Activated gamma-delta T cell treated with Interleukin-2 at 50 U/mL for 16 hours (primary cell): Measurements from ENCODE around the gene CNGB1.
"Not testable (repeated sequence)": the region's sequence is repeated elsewhere in the genome, so short reads cannot be mapped to it uniquely, and the experiment has no call there.

ENCODE experiments used
- DNase-seq: peaks from one replicate; pipeline ENCODE4 v3.0.0-alpha.2; 2020

The CNGB1 gene

GRCh38 chr16:57923418-57923817 lies 47.5 kb downstream of the CNGB1 start:
- DNase-seq = no peak

- DNase-seq = no peak
Measured at GRCh38 chr16:57920880-57921229, 50.1 kb downstream of the CNGB1 start.

GRCh38 chr16:57920215-57920879 lies 50.6 kb downstream of the CNGB1 start:
- DNase-seq = no peak

DNA sequence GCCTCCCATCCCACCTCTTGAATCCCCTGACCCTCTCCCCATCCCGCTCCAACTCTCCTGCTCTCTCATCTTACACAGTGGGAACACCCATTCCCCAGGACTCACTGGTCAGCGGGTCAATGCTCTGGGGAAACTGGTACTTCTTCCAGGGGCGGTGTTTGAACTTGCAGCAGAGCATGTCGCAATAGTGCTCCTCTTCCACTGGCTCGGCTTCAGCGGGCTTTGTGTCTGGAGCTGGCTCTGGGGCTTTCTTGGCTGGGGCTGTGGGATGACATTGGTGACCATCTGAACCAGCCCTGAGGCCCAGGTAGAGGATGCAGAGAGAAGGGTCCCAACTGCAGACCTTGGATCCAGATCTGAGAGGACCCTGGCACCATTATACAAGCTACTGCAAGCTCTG lies 51.9 kb downstream of the CNGB1 start:
- DNase-seq = no peak

- no peak for DNase-seq
Measured at GRCh38 chr16:57918444-57918843, 52.5 kb downstream of the CNGB1 start.

DNA sequence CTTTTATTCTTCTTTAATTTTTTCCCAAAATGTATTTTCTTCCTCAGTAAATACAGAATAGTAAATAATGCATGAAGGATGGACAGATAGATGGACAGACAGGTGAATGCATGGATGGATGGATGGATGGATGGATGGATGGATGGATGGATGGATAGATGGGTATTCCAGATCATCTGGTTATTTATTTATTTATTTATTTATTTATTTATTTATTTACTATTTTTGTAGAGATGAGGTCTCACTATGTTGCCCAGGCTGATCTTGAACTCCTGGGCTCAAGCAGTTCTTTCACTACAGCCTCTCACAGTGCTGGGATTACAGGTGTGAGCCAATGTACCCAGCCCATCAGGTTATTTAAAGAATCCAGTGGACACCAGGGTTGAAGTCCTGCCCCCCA lies 53.0 kb downstream of the CNGB1 start:
- not testable (repeated sequence) for DNase-seq

GRCh38 chr16:57917489-57917888 lies 53.4 kb downstream of the CNGB1 start:
- not testable (repeated sequence) for DNase-seq

DNA sequence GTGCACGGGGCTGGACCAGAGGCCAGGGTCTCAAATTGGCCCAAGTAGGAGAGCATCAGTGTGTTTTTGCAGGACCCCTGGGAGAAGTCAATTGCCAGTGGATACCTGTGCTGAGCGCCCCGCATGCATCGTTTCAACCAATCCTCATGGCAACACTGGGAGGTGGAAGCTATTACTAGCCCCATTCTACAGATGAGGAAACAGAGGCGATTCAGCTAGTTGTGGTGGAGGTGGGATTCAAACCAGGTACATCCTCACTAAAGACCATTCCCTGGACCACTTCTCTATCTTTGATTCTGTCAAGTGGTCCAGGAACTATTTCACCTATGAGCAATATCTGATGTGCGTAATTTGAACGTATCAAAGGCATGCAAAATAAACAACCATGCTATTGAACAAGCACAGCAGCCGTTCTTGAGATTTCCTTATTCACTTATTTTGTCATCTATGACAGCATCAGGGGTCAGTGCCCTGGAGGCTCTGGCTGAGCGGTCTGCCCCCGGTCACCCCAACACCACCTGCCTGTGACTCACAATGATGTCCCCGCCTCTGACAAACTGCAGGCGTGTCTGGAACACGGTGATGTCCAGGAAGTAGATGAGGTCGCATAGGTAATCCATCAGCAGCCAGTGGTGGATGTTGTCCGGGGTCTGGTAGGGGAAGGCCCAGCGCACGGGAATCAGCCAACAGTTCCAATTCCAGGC lies 54.0 kb downstream of the CNGB1 start:
- no peak for DNase-seq

- no peak for DNase-seq
Measured at GRCh38 chr16:57915811-57916488, 55.0 kb downstream of the CNGB1 start.

GRCh38 chr16:57915267-57915666 lies 55.7 kb downstream of the CNGB1 start:
- no peak for DNase-seq

GRCh38 chr16:57914244-57915173 lies 56.4 kb downstream of the CNGB1 start:
- DNase-seq = no peak

- no peak for DNase-seq
Measured at GRCh38 chr16:57912529-57913260, 58.2 kb downstream of the CNGB1 start.

GRCh38 chr16:57911743-57912142 lies 59.2 kb downstream of the CNGB1 start:
- DNase-seq = no peak

- no peak for DNase-seq
Measured at GRCh38 chr16:57910696-57911095, 60.2 kb downstream of the CNGB1 start.

DNA sequence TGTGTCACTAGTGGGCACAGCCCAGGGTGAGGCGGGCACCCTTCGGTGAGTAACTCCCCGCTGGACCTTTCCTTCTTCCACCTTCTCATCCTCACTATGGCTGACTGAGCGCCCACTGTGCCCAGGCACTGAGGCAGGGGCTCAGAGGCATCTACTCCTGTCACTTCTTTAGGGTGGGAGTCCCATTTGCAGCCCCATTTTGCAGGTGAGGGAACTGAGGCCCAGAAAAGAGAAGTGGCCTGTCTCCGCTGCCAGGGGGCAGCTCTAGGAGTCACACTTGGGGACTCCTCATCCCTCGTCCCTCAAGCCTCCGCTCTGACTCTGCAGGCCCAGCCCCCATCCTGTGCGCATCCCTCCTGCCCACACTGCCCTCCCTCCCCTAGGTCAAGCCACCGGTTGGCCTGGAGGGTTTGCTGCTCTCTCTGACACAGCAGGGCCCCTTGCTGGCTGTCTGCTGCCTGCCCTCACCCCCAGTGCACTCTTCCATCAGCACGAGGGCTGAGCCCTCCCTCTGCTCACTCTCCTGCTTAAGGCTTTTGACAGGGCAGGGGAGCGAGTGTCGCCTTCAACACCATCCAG lies 62.4 kb downstream of the CNGB1 start:
- DNase-seq = no peak

GRCh38 chr16:57906382-57907316 lies 64.3 kb downstream of the CNGB1 start:
- DNase-seq = peak; percentile 14

DNA sequence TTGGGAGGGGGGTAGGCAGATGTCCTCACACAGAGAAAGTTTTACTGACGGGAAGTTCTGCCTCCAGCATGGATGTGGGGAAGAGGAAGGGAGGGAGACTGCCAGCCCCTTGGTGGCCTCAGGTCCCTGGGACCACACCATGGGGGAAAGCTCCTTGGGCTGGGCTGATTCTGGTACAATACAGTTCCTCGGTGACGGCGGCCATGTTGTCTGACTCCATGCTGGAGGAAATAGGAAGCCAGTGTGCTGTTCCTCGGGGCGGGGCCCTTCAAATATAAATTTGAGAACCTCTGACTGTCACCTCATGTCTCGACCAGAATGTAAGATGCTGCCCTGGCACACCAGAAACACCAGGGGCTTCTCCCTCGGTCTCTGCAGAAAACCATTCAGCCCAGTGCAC lies 66.8 kb downstream of the CNGB1 start:
- DNase-seq = no peak

DNA sequence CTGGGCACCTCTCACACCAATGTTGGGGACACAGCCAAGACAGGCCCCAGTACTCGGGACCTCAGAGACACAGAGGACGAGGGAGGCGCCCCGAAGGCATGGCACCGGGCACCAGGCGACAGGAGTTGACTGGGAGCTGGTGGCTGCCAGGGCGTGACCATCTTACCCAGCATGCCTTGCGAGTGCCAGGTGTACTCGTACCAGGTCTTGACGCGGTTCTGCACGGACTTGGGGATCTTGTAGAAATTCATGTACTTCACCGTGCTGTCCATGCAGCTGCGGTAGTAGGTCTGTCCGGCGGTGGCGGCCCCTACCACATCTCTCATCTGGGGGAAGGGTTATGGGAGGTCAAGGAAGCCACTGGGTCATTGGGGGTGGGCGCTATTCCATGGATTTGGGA lies 67.3 kb downstream of the CNGB1 start:
- no peak for DNase-seq

- DNase-seq = no peak
Measured at GRCh38 chr16:57901480-57902069, 69.4 kb downstream of the CNGB1 start.

GRCh38 chr16:57900796-57901479 lies 70.0 kb downstream of the CNGB1 start:
- DNase-seq = no peak
